KMS-11 (cell line): ENCODE results near the gene PARVB.

Experiments used
- H2AFZ ChIP-seq: fragments of 200-600 bp; sonication (generic); 2 replicates; pipeline ENCODE4 v1.6.1; 2016; ENCODE audit warnings: antibody characterized with exemption, mixed run types, low read depth
- H3K27ac ChIP-seq: fragments of 200-600 bp; sonication (generic); 2 replicates; pipeline ENCODE4 v1.6.1; 2016; ENCODE audit warnings: mild to moderate bottlenecking, mixed run types
- H3K27me3 ChIP-seq: fragments of 200-600 bp; sonication (generic); 2 replicates; pipeline ENCODE4 v1.6.1; 2017; ENCODE audit warnings: mild to moderate bottlenecking, low read depth, mixed run types, moderate library complexity; ENCODE audit not compliant: insufficient read depth
- H3K36me3 ChIP-seq: fragments of 200-600 bp; sonication (generic); 2 replicates; pipeline ENCODE4 v1.6.1; 2017; ENCODE audit warnings: mild to moderate bottlenecking, mixed run types; ENCODE audit not compliant: insufficient read depth
- H3K4me1 ChIP-seq: fragments of 200-600 bp; sonication (generic); 2 replicates; pipeline ENCODE4 v1.6.1; 2016; ENCODE audit warnings: mild to moderate bottlenecking, low read depth, mixed run types; ENCODE audit not compliant: poor library complexity, severe bottlenecking
- H3K4me2 ChIP-seq: fragments of 200-600 bp; sonication (generic); 2 replicates; pipeline ENCODE4 v1.7.0; 2016; ENCODE audit warnings: mild to moderate bottlenecking, mixed run types
- H3K4me3 ChIP-seq: fragments of 200-600 bp; sonication (generic); IDR thresholded peaks from 2 replicates; pipeline ENCODE4 v1.6.1; 2017; ENCODE audit warnings: low read depth, low read length, mixed read lengths; ENCODE audit not compliant: insufficient read depth
- H3K79me2 ChIP-seq: fragments of 200-600 bp; sonication (generic); 2 replicates; pipeline ENCODE4 v1.6.1; 2016; ENCODE audit warnings: low read depth, mixed run types; ENCODE audit not compliant: insufficient read depth
- H3K9ac ChIP-seq: fragments of 200-600 bp; sonication (generic); 2 replicates; pipeline ENCODE4 v1.6.1; 2016; ENCODE audit warnings: mild to moderate bottlenecking, mixed run types
- H4K20me1 ChIP-seq: fragments of 200-600 bp; sonication (generic); 2 replicates; pipeline ENCODE4 v1.6.1; 2016; ENCODE audit warnings: mild to moderate bottlenecking, mixed run types; ENCODE audit not compliant: insufficient read depth
- CTCF ChIP-seq: fragments of 200-600 bp; sonication (generic); conservative IDR thresholded peaks from 2 replicates; pipeline ENCODE4 v1.6.1; 2017; ENCODE audit warnings: low read depth, mild to moderate bottlenecking, antibody characterized with exemption, low read length, moderate library complexity, mixed read lengths

Gene PARVB

GRCh38 chr22:44200855-44201550 lies 176.9 kb downstream of the PARVB start:
- no peak for TF ChIP-seq CTCF
- Histone ChIP-seq H3K27ac (no peak overlapping the region), H3K9ac (no peak overlapping the region), H3K4me2 (no peak overlapping the region), H3K4me3 (no peak overlapping the region), H3K27me3 (peaks cover 8% of the 10 kb centered on the region; the same call in 1 of the 2 replicates), H3K36me3 (no peaks in the 10 kb centered on the region), H3K79me2 (no peaks in the 10 kb centered on the region), H4K20me1 (no peaks in the 10 kb centered on the region), H2AFZ (no peak overlapping the region), H3K4me1 (no peaks in the 10 kb centered on the region)

GRCh38 chr22:44201665-44202064 lies 177.6 kb downstream of the PARVB start:
- Histone ChIP-seq H3K27ac (no peak overlapping the region), H3K36me3 (no peaks in the 10 kb centered on the region), H4K20me1 (no peaks in the 10 kb centered on the region), H2AFZ (no peak overlapping the region), H3K4me2 (no peak overlapping the region), H3K79me2 (no peaks in the 10 kb centered on the region), H3K4me1 (no peaks in the 10 kb centered on the region), H3K9ac (no peak overlapping the region), H3K27me3 (peaks cover 8% of the 10 kb centered on the region; the same call in 1 of the 2 replicates), H3K4me3 (no peak overlapping the region)
- no peak for TF ChIP-seq CTCF

- no peak overlapping the region for H3K27ac ChIP-seq
Observed at GRCh38 chr22:44202261-44202789, 178.2 kb downstream of the PARVB start.

GRCh38 chr22:44203203-44203602 lies 179.1 kb downstream of the PARVB start:
- Histone ChIP-seq H3K9ac (no peak overlapping the region), H4K20me1 (no peaks in the 10 kb centered on the region), H3K27me3 (peaks cover 8% of the 10 kb centered on the region; the same call in 1 of the 2 replicates), H2AFZ (no peak overlapping the region), H3K27ac (no peak overlapping the region), H3K4me2 (no peak overlapping the region), H3K36me3 (no peaks in the 10 kb centered on the region), H3K79me2 (no peaks in the 10 kb centered on the region), H3K4me3 (no peak overlapping the region), H3K4me1 (no peaks in the 10 kb centered on the region)
- no peak for TF ChIP-seq CTCF

More at GRCh38 chr22:44202261-44202789, 178.2 kb downstream of the PARVB start:
- TF ChIP-seq CTCF, result no peak
- Histone ChIP-seq H3K79me2 (no peaks in the 10 kb centered on the region), H3K36me3 (no peaks in the 10 kb centered on the region), H3K4me1 (no peaks in the 10 kb centered on the region), H3K4me2 (no peak overlapping the region), H3K4me3 (no peak overlapping the region), H3K9ac (no peak overlapping the region), H2AFZ (no peak overlapping the region), H4K20me1 (no peaks in the 10 kb centered on the region), H3K27me3 (peaks cover 8% of the 10 kb centered on the region; the same call in 1 of the 2 replicates)
